Heart right ventricle (tissue), 16 donors: Measurements from ENCODE around the gene MYO1C. TPM values are rescaled to one million over a fixed set of nuclear protein-coding genes. Genes with fewer than 3 reads are reported as not detected.

Source experiments
- ATAC-seq, 8 donors: fragments of 200-7000 bp; cut with Tn5 transposase; one replicate each; pipeline ENCODE4 v1.9.1; 2020; ENCODE audit warnings: mild to moderate bottlenecking in 8 of 8, moderate library complexity in 8 of 8, moderate number of reproducible peaks in 1 of 8
- DNase-seq, 2 donors: peaks; one replicate each; pipeline ENCODE4 v3.0.0-alpha.2; 2020
- H3K27ac ChIP-seq, 10 donors: fragments of 200-600 bp; sonication (generic) in 2 of 10; one replicate each; pipeline versions ENCODE4 v1.5.0 to v1.8.0; 2020 to 2022; ENCODE audit warnings: mild to moderate bottlenecking in 3 of 10
- H3K27me3 ChIP-seq, 7 donors: fragments of 200-600 bp; one replicate each; pipeline ENCODE4 v1.8.0; 2021 to 2022; ENCODE audit warnings: mild to moderate bottlenecking in 2 of 7
- H3K36me3 ChIP-seq, 9 donors: fragments of 200-600 bp; sonication (generic) in 1 of 9; one replicate each; pipeline versions ENCODE4 v1.5.0 to v1.8.0; 2020 to 2022; ENCODE audit warnings: mild to moderate bottlenecking in 2 of 9
- H3K4me1 ChIP-seq, 9 donors: fragments of 200-600 bp; sonication (generic) in 1 of 9; one replicate each; pipeline versions ENCODE4 v1.5.0 to v1.8.0; 2020 to 2022; ENCODE audit warnings: mild to moderate bottlenecking in 4 of 9
- H3K4me3 ChIP-seq, 10 donors: fragments of 200-600 bp; sonication (generic) in 2 of 10; one replicate each; pipeline versions ENCODE4 v1.5.0 to v1.8.0; 2020 to 2022; ENCODE audit warnings: mild to moderate bottlenecking in 7 of 10, moderate library complexity in 2 of 10
- H3K9me3 ChIP-seq, 11 donors: fragments of 200-600 bp in 10 of 11; sonication (generic) in 2 of 11; one replicate each; pipeline versions ENCODE4 v1.5.0 to v1.8.0; 2013 to 2022; ENCODE audit warnings: mild to moderate bottlenecking in 2 of 11, control low read depth in 1 of 11, moderate library complexity in 1 of 11
- CTCF ChIP-seq, 9 donors: fragments of 200-600 bp; sonication (generic) in 2 of 9; IDR thresholded peaks; one replicate each; pipeline versions ENCODE4 v1.5.0 to v1.8.0; 2021 to 2022; ENCODE audit warnings: antibody characterized with exemption in 9 of 9, mild to moderate bottlenecking in 5 of 9, moderate library complexity in 1 of 9
- WGBS, 2 donors: extraction: QIAGEN DNeasy Blood & Tissue Kit; methylation state at CpG; one replicate each; pipeline ENCODE4 v1.1.7; 2013; ENCODE audit warnings: inconsistent platforms in 1 of 2; 5-methylcytosine and 5-hydroxymethylcytosine counted together
- intact Hi-C, 10 donors: fragments of 100-400 bp; cut with DNase I; formaldehyde crosslinking; loops; one replicate each; pipeline versions ENCODE4 v1.11.1 to v1.14.2; 2022
- polyA plus RNA-seq, 2 donors: library from polyadenylated mRNA; stranded (reverse); fragments of 200-250 nt; gene quantifications; one replicate each; pipeline ENCODE4 v1.2.3, GENCODE V29; 2013
- total RNA-seq, 10 donors: library from RNA; stranded (reverse); fragmentation: NEBNext Ultra II Directional in 3 of 10; extraction: Animal tissue kit (Norgen Biotek cat#: 25700) in 3 of 10; gene quantifications; one replicate each; pipeline versions ENCODE4 v1.2.1 to v1.2.4, GENCODE V29; 2021 to 2023
- donor health status: Arrhythmogenic right ventricular cardiomyopathy.
- donor health status: ischemic (EF 13 %, LVEDD 7.1; RV severe dilation, severe dysfunction).
- donor health status: healthy with polysubstance abuse.
- donor health status: DM: no; HTN: yes; CAD: no.
- donor health status: DM: no; HTN: no; CAD: no.
- donor health status: ischemic (EF 25% LVEDD 6.9; RV normal size, moderate dysfunction).
- donor health status: ischemic (EF 25% LVEDD 5.7; RV mildly dilated, moderate dysfunction).
- donor health status: healthy.
- donor health status: DM: yes; HTN: yes; CAD: no.
- donor health status: Ischemic cardiomyopathy.
- donor health status: ischemic (EF 35%, LVEDD 5.7; RV mildly dilated, moderate dysfunction).
- donor health status: nonischemic (EF 11% LVEDD 7.7; RV severe dilation, severe dysfunction).
- donor health status: DM: yes; HTN: yes; CAD: no.
- donor health status: PGD.
- donor health status: ischemic (EF 29% LVEDD 5.4; RV normal size, mild dysfunction).
- donor health status: nonischemic (EF 23%, LVEDD 6.1; RV moderate dilation, normal function).

Gene MYO1C
- total and polyA plus RNA-seq, 12 donors: 101 to 229 (median 169) TPM

- H3K27ac ChIP-seq: peak overlapping the region in 1 of 10 donors; percentile 64
- intact Hi-C loops: loop anchor here in 1 of 10 donors (10.0 kb wide), 1 partner anchor 116 kb away; no protein-coding TSS in a partner anchor
- ATAC-seq (no peak), DNase-seq (no peak)
- no peak for TF ChIP-seq CTCF (IDR thresholded peaks at IDR 0.05)
- no peak overlapping the region for H3K4me3 ChIP-seq
- H3K9me3 ChIP-seq: no peaks in the 10 kb centered on the region
- WGBS, 2 donors: 79 to 84% methylated on average over 18 of the region's 18 CpGs
- H3K4me1 ChIP-seq: peaks cover 4 to 54% (median 20%) of the 10 kb centered on the region in 9 donors
- peaks cover 0 to 83% (median 66%) of the 10 kb centered on the region in 9 donors for H3K36me3 ChIP-seq
- peaks cover 0 to 18% (median 0%) of the 10 kb centered on the region in 7 donors for H3K27me3 ChIP-seq
These were observed 11.6 kb downstream of the MYO1C start for GRCh38 chr17:1480747-1481465.

GRCh38 chr17:1478418-1478817 is 14.1 kb downstream of the MYO1C start:
- 90% methylated on average over 26 of the region's 26 CpGs for WGBS, 2 donors
- ATAC-seq (no peak), DNase-seq (no peak)
- TF ChIP-seq CTCF (IDR thresholded peaks at IDR 0.05): no peak
- H3K36me3 ChIP-seq: peaks cover 0 to 99% (median 74%) of the 10 kb centered on the region in 9 donors
- no peak overlapping the region for H3K27ac ChIP-seq
- H3K4me3 ChIP-seq: no peak overlapping the region
- intact Hi-C loops: no loop called here
- H3K27me3 ChIP-seq: no peaks in the 10 kb centered on the region
- H3K9me3 ChIP-seq: no peaks in the 10 kb centered on the region
- peaks cover 0 to 50% (median 14%) of the 10 kb centered on the region in 9 donors for H3K4me1 ChIP-seq

DNA sequence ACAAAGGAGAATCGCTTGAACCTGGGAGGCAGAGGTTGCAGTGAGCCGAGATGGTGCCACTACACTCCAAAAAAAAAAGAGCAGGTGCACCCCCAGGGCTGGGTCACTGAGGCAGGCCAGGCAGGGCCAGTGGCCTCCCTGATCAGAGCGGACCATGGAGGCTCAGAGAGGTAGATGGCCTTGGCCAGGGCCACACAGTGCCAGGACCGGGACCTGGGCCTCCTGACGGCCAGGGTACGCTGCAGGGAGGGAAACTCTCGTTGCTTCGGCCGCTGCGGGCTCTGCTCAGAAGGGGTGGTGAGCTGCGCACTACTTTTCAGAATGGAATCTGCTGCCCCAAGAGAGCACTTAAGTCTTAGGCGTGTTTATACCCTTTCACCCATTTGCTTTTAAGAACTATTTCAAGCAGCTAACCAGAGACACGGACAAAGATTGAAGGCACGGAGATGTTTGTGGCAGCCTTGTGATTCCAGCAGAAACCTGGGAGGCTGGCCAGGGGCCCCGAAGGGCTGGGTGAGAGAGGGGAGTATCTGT is 17.1 kb downstream of the MYO1C start:
- DNase-seq (no peak), ATAC-seq (peak in 2 of 8 donors; percentile 2 to 4)
- Histone ChIP-seq H3K27me3 (no peaks in the 10 kb centered on the region), H3K4me1 (peaks cover 0 to 28% (median 14%) of the 10 kb centered on the region in 9 donors), H3K9me3 (no peaks in the 10 kb centered on the region), H3K27ac (peak overlapping the region in 4 of 10 donors; percentile 2 to 51 (median 18)), H3K4me3 (no peak overlapping the region), H3K36me3 (peaks cover 0 to 100% (median 68%) of the 10 kb centered on the region in 9 donors)
- intact Hi-C loops: no loop called here
- no peak for TF ChIP-seq CTCF (IDR thresholded peaks at IDR 0.05)
- WGBS, 2 donors: 73 to 79% methylated on average over 15 of the region's 15 CpGs

DNA sequence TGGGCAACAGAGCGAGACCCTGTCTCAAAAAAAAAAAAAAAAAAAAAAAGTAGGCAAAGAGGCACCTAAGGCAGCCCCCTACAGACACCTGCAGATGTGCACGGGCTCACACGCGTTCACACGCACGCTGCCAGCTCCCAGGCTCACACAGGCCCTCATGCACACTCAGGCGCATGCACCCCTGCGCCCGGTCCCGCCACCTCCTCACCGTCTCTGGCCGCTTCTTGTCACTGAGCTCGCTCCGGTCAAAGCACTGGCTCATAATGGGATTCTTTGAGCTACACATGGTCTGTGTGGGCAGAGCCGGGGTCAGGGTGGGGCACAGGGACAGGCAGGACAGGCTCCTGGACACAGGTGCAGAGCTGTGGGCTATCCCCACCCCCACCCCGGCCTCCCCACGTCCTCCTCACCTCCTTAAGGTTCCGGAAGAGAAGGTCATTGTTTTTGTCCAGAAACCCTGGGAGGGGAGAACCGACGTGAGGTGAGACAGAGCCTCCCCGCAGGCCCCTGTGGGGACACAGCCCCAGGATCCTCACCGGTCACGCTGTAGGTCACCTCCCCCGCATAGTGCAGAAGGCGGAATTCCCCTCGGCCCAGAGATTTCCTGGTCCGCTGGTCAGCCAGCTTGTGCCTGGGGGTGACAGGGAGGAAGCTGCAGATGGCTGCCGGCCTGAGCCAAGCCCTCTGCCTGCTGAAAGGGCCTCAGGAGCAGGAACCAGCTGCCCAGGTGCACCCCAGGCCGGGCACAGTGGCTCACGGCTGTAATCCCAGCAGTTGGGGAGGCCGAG is 17.9 kb downstream of the MYO1C start:
- Histone ChIP-seq H3K27ac (peak overlapping the region in 4 of 10 donors; percentile 2 to 51 (median 38)), H3K36me3 (peaks cover 4 to 100% (median 69%) of the 10 kb centered on the region in 9 donors)
- WGBS, 2 donors: 73 to 80% methylated on average over 31 of the region's 31 CpGs

More for the DNA sequence above, 17.9 kb downstream of the MYO1C start:
- peak in 1 of 8 donors; percentile 5 for ATAC-seq
- TF ChIP-seq CTCF (IDR thresholded peaks at IDR 0.05): no peak
- no peak for DNase-seq
- H3K9me3 ChIP-seq: no peaks in the 10 kb centered on the region
- H3K27me3 ChIP-seq: no peaks in the 10 kb centered on the region
- peaks cover 0 to 28% (median 14%) of the 10 kb centered on the region in 9 donors for H3K4me1 ChIP-seq
- no peak overlapping the region for H3K4me3 ChIP-seq
- intact Hi-C loops: no loop called here
